CD4-positive, CD25-positive, alpha-beta regulatory T cell (primary cell): ENCODE results near the gene PRLR. TPM values are rescaled to one million over a fixed set of nuclear protein-coding genes. Genes with fewer than 3 reads are reported as not detected.

Experiments
- ATAC-seq, 2 donors: fragments of 150-1000 bp; cut with Tn5 transposase; one replicate each; pipeline ENCODE4 v1.10.0; 2021; ENCODE audit warnings: low read depth in 2 of 2, moderate number of reproducible peaks in 2 of 2, moderate library complexity in 1 of 2
- DNase-seq, 3 donors: peaks; one replicate each; pipeline versions ENCODE4 v3.0.0 to v3.0.0-alpha.2; 2012 to 2022; ENCODE audit warnings: mixed read lengths in 1 of 3
- H3K27ac ChIP-seq: one replicate; pipeline ENCODE4 v1.7.0; 2013; ENCODE audit warnings: mild to moderate bottlenecking, low read length; ENCODE audit not compliant: insufficient read depth, poor library complexity, severe bottlenecking
- H3K27me3 ChIP-seq: one replicate; pipeline ENCODE4 v1.7.0; 2013; ENCODE audit warnings: low read length; ENCODE audit not compliant: control insufficient read depth, insufficient read depth
- H3K36me3 ChIP-seq: one replicate; pipeline ENCODE4 v1.7.0; 2013; ENCODE audit warnings: mild to moderate bottlenecking, low read length, moderate library complexity; ENCODE audit not compliant: control insufficient read depth, insufficient read depth
- H3K4me1 ChIP-seq: 2 replicates; pipeline ENCODE4 v1.7.0; 2013; ENCODE audit warnings: mild to moderate bottlenecking, low read length; ENCODE audit not compliant: insufficient read depth, control insufficient read depth, poor library complexity, severe bottlenecking
- H3K4me3 ChIP-seq: one replicate; pipeline ENCODE4 v1.7.0; 2013; ENCODE audit warnings: low read depth, mild to moderate bottlenecking, low read length, moderate library complexity
- H3K9me3 ChIP-seq, 2 experiments: 1 replicate in 1 of 2; 2 replicates in 1 of 2; pipeline ENCODE4 v1.7.0; 2013; ENCODE audit warnings: low read length in 2 of 2, mild to moderate bottlenecking in 1 of 2, moderate library complexity in 1 of 2; ENCODE audit not compliant: control insufficient read depth in 2 of 2
- H3K27ac Mint-ChIP-seq, 3 donors: one replicate each; pipeline ENCODE4 v1.8.0; 2020 to 2022; ENCODE audit warnings: mild to moderate bottlenecking in 3 of 3, mixed read lengths in 3 of 3, moderate library complexity in 2 of 3
- H3K27me3 Mint-ChIP-seq: one replicate; pipeline ENCODE4 v1.8.0; 2022; ENCODE audit warnings: mild to moderate bottlenecking, mixed read lengths
- H3K36me3 Mint-ChIP-seq: one replicate; pipeline ENCODE4 v1.8.0; 2020; ENCODE audit warnings: mixed read lengths
- H3K4me1 Mint-ChIP-seq, 4 donors: one replicate each; pipeline ENCODE4 v1.8.0; 2020 to 2022; ENCODE audit warnings: mixed read lengths in 4 of 4, mild to moderate bottlenecking in 1 of 4
- H3K4me3 Mint-ChIP-seq, 4 donors: one replicate each; pipeline ENCODE4 v1.8.0; 2020 to 2022; ENCODE audit warnings: mild to moderate bottlenecking in 4 of 4, mixed read lengths in 4 of 4, moderate library complexity in 3 of 4
- H3K9me3 Mint-ChIP-seq, 7 donors: one replicate each; pipeline ENCODE4 v1.8.0; 2020 to 2022; ENCODE audit warnings: mixed read lengths in 7 of 7, mild to moderate bottlenecking in 3 of 7, moderate library complexity in 2 of 7
- polyA plus RNA-seq, 4 donors: library from polyadenylated mRNA; unstranded; fragments of 300-500 nt; fragmentation: Illumina TruSeq; gene quantifications; one replicate each; pipeline ENCODE4 v1.2.3, GENCODE V29; 2021
- total RNA-seq: library from RNA; stranded (reverse); gene quantifications from one replicate; pipeline ENCODE4 v1.2.3, GENCODE V29; 2022

PRLR gene
- total and polyA plus RNA-seq, 5 donors from 2014 or later = not detected

GRCh38 chr5:35202319-35203111, 27.8 kb downstream of the PRLR start:
- ATAC-seq (no peak), DNase-seq (peak in 1 of 3 donors; percentile 27)

GRCh38 chr5:35201291-35201690, 29.0 kb downstream of the PRLR start:
- Mint-ChIP-seq H3K9me3 (peaks cover 0 to 3% (median 0%) of the 10 kb centered on the region in 7 donors), H3K36me3 (no peaks in the 10 kb centered on the region), H3K27ac (no peak overlapping the region), H3K4me3 (no peak overlapping the region), H3K4me1 (no peaks in the 10 kb centered on the region), H3K27me3 (peaks cover 8% of the 10 kb centered on the region)
- Histone ChIP-seq H3K9me3 (no peaks in the 10 kb centered on the region), H3K4me1 (no peaks in the 10 kb centered on the region), H3K4me3 (no peak overlapping the region), H3K36me3 (no peaks in the 10 kb centered on the region), H3K27me3 (peaks cover 3% of the 10 kb centered on the region), H3K27ac (no peak overlapping the region)
- no peak for DNase-seq
- ATAC-seq = no peak

More at GRCh38 chr5:35202319-35203111, 27.8 kb downstream of the PRLR start:
- H3K4me3 Mint-ChIP-seq = no peak overlapping the region
- no peak overlapping the region for H3K27ac ChIP-seq
- no peak overlapping the region for H3K27ac Mint-ChIP-seq
- peaks cover 0 to 3% (median 0%) of the 10 kb centered on the region in 7 donors for H3K9me3 Mint-ChIP-seq
- no peak overlapping the region for H3K4me3 ChIP-seq
- no peaks in the 10 kb centered on the region for H3K36me3 Mint-ChIP-seq
- H3K36me3 ChIP-seq = no peaks in the 10 kb centered on the region
- no peaks in the 10 kb centered on the region for H3K4me1 ChIP-seq
- H3K27me3 Mint-ChIP-seq = peaks cover 8% of the 10 kb centered on the region
- peaks cover 3% of the 10 kb centered on the region for H3K27me3 ChIP-seq
- H3K9me3 ChIP-seq = no peaks in the 10 kb centered on the region
- no peaks in the 10 kb centered on the region for H3K4me1 Mint-ChIP-seq

- ATAC-seq = no peak
- H3K9me3 Mint-ChIP-seq = peaks cover 0 to 3% (median 0%) of the 10 kb centered on the region in 7 donors
- H3K36me3 ChIP-seq = no peaks in the 10 kb centered on the region
- H3K9me3 ChIP-seq = no peaks in the 10 kb centered on the region
- no peaks in the 10 kb centered on the region for H3K4me1 ChIP-seq
- H3K27me3 Mint-ChIP-seq = peaks cover 8% of the 10 kb centered on the region
- H3K36me3 Mint-ChIP-seq = no peaks in the 10 kb centered on the region
- H3K4me1 Mint-ChIP-seq = no peaks in the 10 kb centered on the region
- H3K27ac Mint-ChIP-seq = no peak overlapping the region
- H3K4me3 ChIP-seq = no peak overlapping the region
- H3K27ac ChIP-seq = no peak overlapping the region
- DNase-seq = no peak
- no peak overlapping the region for H3K4me3 Mint-ChIP-seq
- H3K27me3 ChIP-seq = no peaks in the 10 kb centered on the region
Measured at GRCh38 chr5:35199886-35200285, 30.4 kb downstream of the PRLR start.

GRCh38 chr5:35198686-35199085, 31.6 kb downstream of the PRLR start:
- Mint-ChIP-seq H3K4me3 (no peak overlapping the region), H3K9me3 (peaks cover 0 to 3% (median 0%) of the 10 kb centered on the region in 7 donors), H3K36me3 (no peaks in the 10 kb centered on the region), H3K4me1 (no peaks in the 10 kb centered on the region), H3K27me3 (peaks cover 8% of the 10 kb centered on the region), H3K27ac (no peak overlapping the region)
- Histone ChIP-seq H3K27me3 (no peaks in the 10 kb centered on the region), H3K4me3 (no peak overlapping the region), H3K9me3 (no peaks in the 10 kb centered on the region), H3K4me1 (no peaks in the 10 kb centered on the region), H3K36me3 (no peaks in the 10 kb centered on the region), H3K27ac (no peak overlapping the region)
- ATAC-seq (no peak), DNase-seq (no peak)

- peaks cover 8% of the 10 kb centered on the region for H3K27me3 Mint-ChIP-seq
- DNase-seq = no peak
- Histone ChIP-seq H3K27ac (no peak overlapping the region), H3K4me3 (no peak overlapping the region), H3K4me1 (no peaks in the 10 kb centered on the region), H3K9me3 (no peaks in the 10 kb centered on the region), H3K36me3 (no peaks in the 10 kb centered on the region), H3K27me3 (no peaks in the 10 kb centered on the region)
- no peaks in the 10 kb centered on the region for H3K4me1 Mint-ChIP-seq
- ATAC-seq = no peak
- H3K36me3 Mint-ChIP-seq = no peaks in the 10 kb centered on the region
- H3K27ac Mint-ChIP-seq = no peak overlapping the region
- no peak overlapping the region for H3K4me3 Mint-ChIP-seq
- peaks cover 0 to 3% (median 0%) of the 10 kb centered on the region in 7 donors for H3K9me3 Mint-ChIP-seq
Measured at GRCh38 chr5:35198075-35198474, 32.2 kb downstream of the PRLR start.

GRCh38 chr5:35197351-35197750, 32.9 kb downstream of the PRLR start:
- no peaks in the 10 kb centered on the region for H3K4me1 ChIP-seq
- Mint-ChIP-seq H3K4me3 (no peak overlapping the region), H3K36me3 (no peaks in the 10 kb centered on the region), H3K27me3 (peaks cover 8% of the 10 kb centered on the region), H3K4me1 (no peaks in the 10 kb centered on the region), H3K9me3 (peaks cover 0 to 3% (median 0%) of the 10 kb centered on the region in 7 donors), H3K27ac (no peak overlapping the region)
- H3K36me3 ChIP-seq = no peaks in the 10 kb centered on the region
- DNase-seq (no peak), ATAC-seq (no peak)
- H3K27ac ChIP-seq = no peak overlapping the region
- H3K9me3 ChIP-seq = no peaks in the 10 kb centered on the region
- no peaks in the 10 kb centered on the region for H3K27me3 ChIP-seq
- no peak overlapping the region for H3K4me3 ChIP-seq

- Mint-ChIP-seq H3K9me3 (peaks cover 0 to 3% (median 0%) of the 10 kb centered on the region in 7 donors), H3K4me1 (no peaks in the 10 kb centered on the region), H3K36me3 (no peaks in the 10 kb centered on the region), H3K27me3 (peaks cover 8% of the 10 kb centered on the region), H3K27ac (no peak overlapping the region), H3K4me3 (no peak overlapping the region)
- ATAC-seq (no peak), DNase-seq (no peak)
- Histone ChIP-seq H3K27ac (no peak overlapping the region), H3K4me3 (no peak overlapping the region), H3K9me3 (no peaks in the 10 kb centered on the region), H3K4me1 (no peaks in the 10 kb centered on the region), H3K36me3 (no peaks in the 10 kb centered on the region), H3K27me3 (no peaks in the 10 kb centered on the region)
Measured at GRCh38 chr5:35195472-35195852, 34.8 kb downstream of the PRLR start.
